Ovary (tissue), 9 donors: ENCODE measurements around the gene NREP. TPM values are rescaled to one million over a fixed set of nuclear protein-coding genes. Genes with fewer than 3 reads are reported as not detected.

Experiments used
- DNase-seq, 5 donors: peaks; one replicate each; pipeline ENCODE4 v3.0.0-alpha.2; 2019 to 2020
- H3K27ac ChIP-seq, 2 donors: fragments of 200-600 bp; one replicate each; pipeline versions ENCODE4 v1.5.1 to v1.8.0; 2019 to 2022
- H3K27me3 ChIP-seq: fragments of 200-600 bp; one replicate; pipeline ENCODE4 v1.8.0; 2022
- H3K36me3 ChIP-seq: fragments of 200-600 bp; sonication (generic); one replicate; pipeline ENCODE4 v1.5.1; 2019
- H3K4me1 ChIP-seq: one replicate; pipeline ENCODE4 v1.8.1; 2013; ENCODE audit warnings: mild to moderate bottlenecking, moderate library complexity; ENCODE audit not compliant: insufficient read depth
- H3K4me3 ChIP-seq: fragments of 200-600 bp; sonication (generic); one replicate; pipeline ENCODE4 v1.5.1; 2017
- H3K9me3 ChIP-seq, 2 donors: fragments of 200-600 bp in 1 of 2; sonication (generic) in 1 of 2; one replicate each; pipeline versions ENCODE4 v1.5.1 to v1.8.1; 2013 to 2019; ENCODE audit warnings: mild to moderate bottlenecking in 1 of 2, moderate library complexity in 1 of 2
- CTCF ChIP-seq, 3 donors: fragments of 450-650 bp in 2 of 3; fragments of 200-600 bp in 1 of 3; IDR thresholded peaks; one replicate each; pipeline versions ENCODE4 v1.5.1 to v1.8.0; 2016 to 2022; ENCODE audit warnings: antibody characterized with exemption in 3 of 3, mild to moderate bottlenecking in 1 of 3
- EP300 ChIP-seq: sonication (generic); formaldehyde crosslinking; IDR thresholded peaks from one replicate; pipeline ENCODE4 v1.6.1; 2017; ENCODE audit warnings: antibody characterized with exemption
- POLR2A ChIP-seq: fragments of 450-650 bp; IDR thresholded peaks from one replicate; pipeline ENCODE4 v1.6.1; 2017; ENCODE audit warnings: antibody characterized with exemption, mild to moderate bottlenecking, moderate library complexity
- WGBS, 3 donors: extraction: QIAGEN DNeasy Blood & Tissue Kit in 1 of 3; methylation state at CpG; one replicate each; pipeline versions ENCODE4 v1.1.5 to v1.1.7; 2013 to 2017; 5-methylcytosine and 5-hydroxymethylcytosine counted together
- intact Hi-C, 4 donors: fragments of 100-400 bp; cut with DNase I; formaldehyde crosslinking; loops; one replicate each; pipeline versions ENCODE4 v1.11.0 to v1.15.1; 2022 to 2023
- polyA plus RNA-seq, 2 donors: library from polyadenylated mRNA; stranded (reverse); fragments of 200-250 nt in 1 of 2; fragments of 350-450 nt in 1 of 2; fragmentation: Illumina TruSeq in 1 of 2; extraction: RNeasy Lipid Tissue Mini Kit (QIAGEN cat#74804) in 1 of 2; gene quantifications; one replicate each; pipeline ENCODE4 v1.2.3, GENCODE V29; 2013 to 2014
- total RNA-seq, 7 donors: library from RNA; depleted of rRNA in 2 of 7; stranded (reverse); fragments of >200 nt in 2 of 7; fragmentation: NEBNext Ultra II Directional in 3 of 7; extraction: Animal tissue kit (Norgen Biotek cat#: 25700) in 3 of 7; gene quantifications; one replicate each; pipeline versions ENCODE4 v1.1.0 to v1.2.4, GENCODE V29; 2016 to 2023
- donor health status: DM: no; HTN: no; CAD: no; lungs with moderate emphysema.
- donor health status: DM: no; HTN: no; CAD: no.
- donor health status: Bipolar disorder and iron deficiency.
- donor health status: DM: yes; HTN: yes; CAD: no.
- donor health status: DM: no; HTN: no; CAD: no.
- donor health status: DM: yes; HTN: yes; CAD: no.

Gene NREP
- total and polyA plus RNA-seq, 9 donors, result 17.0 to 129 (median 31.2) TPM

- no peak for TF ChIP-seq CTCF (IDR thresholded peaks at IDR 0.05)
- no peak for TF ChIP-seq POLR2A
- no peak for TF ChIP-seq EP300
- Histone ChIP-seq H3K4me1 (no peaks in the 10 kb centered on the region), H3K27me3 (no peaks in the 10 kb centered on the region), H3K36me3 (no peaks in the 10 kb centered on the region), H3K27ac (no peak overlapping the region), H3K4me3 (no peak overlapping the region), H3K9me3 (no peaks in the 10 kb centered on the region)
- intact Hi-C loops, result no loop called here
- no peak for DNase-seq
- 86 to 88% (median 87%) methylated on average over 8 of the region's 8 CpGs for WGBS, 3 donors
These were observed 8.9 kb upstream of the NREP start for GRCh38 chr5:111765613-111766571.

DNA sequence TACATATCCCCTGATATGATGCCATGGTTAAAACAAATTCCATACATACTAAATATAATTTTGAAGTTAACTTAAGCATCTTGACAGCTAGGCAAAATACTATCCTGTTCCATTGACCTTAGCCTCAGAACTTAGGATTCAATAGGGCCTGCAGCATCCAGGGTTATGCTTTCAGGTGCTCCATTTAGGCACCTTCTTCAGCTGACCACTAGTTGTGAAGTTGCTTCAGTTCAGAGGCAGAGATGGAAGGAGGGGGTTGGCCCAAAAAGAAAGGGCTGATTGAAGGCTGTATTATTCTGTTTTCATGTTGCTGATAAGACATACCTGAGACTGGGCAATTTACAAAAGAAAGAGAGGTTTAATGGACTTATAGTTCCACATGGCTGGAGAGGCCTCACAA lies 7.0 kb upstream of the NREP start:
- intact Hi-C loops, result no loop called here
- H3K36me3 ChIP-seq, result no peaks in the 10 kb centered on the region

GRCh38 chr5:111762895-111763294 lies 5.9 kb upstream of the NREP start:
- no peak for TF ChIP-seq EP300
- no peak for TF ChIP-seq POLR2A
- TF ChIP-seq CTCF (IDR thresholded peaks at IDR 0.05), result no peak
- Histone ChIP-seq H3K9me3 (no peaks in the 10 kb centered on the region), H3K36me3 (no peaks in the 10 kb centered on the region), H3K4me3 (no peak overlapping the region), H3K27ac (no peak overlapping the region), H3K27me3 (no peaks in the 10 kb centered on the region), H3K4me1 (no peaks in the 10 kb centered on the region)
- 12 to 24% (median 22%) methylated on average over 6 of the region's 6 CpGs for WGBS, 3 donors
- intact Hi-C loops, result no loop called here
- DNase-seq, result no peak

More for the DNA sequence above, 7.0 kb upstream of the NREP start:
- H3K27me3 ChIP-seq, result no peaks in the 10 kb centered on the region
- H3K4me3 ChIP-seq, result no peak overlapping the region
- no peak for DNase-seq
- H3K4me1 ChIP-seq, result no peaks in the 10 kb centered on the region
- no peak for TF ChIP-seq CTCF (IDR thresholded peaks at IDR 0.05)
- no peak for TF ChIP-seq EP300
- TF ChIP-seq POLR2A, result no peak
- H3K9me3 ChIP-seq, result no peaks in the 10 kb centered on the region
- H3K27ac ChIP-seq, result no peak overlapping the region

DNA sequence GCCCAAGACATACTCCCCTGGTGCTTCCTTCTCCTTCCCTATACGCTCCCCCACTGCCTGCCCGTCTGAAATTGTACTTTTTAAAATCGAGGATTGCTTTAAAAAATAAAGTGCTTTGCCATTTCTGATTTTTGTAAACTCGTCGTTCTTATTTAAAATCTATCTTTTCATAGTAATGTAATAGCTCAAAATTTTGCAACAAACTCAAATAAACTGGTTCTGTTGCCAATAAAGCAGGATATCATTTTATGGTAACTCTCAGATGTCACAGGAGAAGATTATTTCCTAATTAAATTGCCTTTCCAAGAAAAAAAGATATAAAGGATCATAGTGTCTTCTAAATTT lies 1.3 kb upstream of the NREP start:
- Histone ChIP-seq H3K36me3 (no peaks in the 10 kb centered on the region), H3K27ac (peak overlapping the region; percentile 65 to 82), H3K9me3 (no peaks in the 10 kb centered on the region), H3K4me3 (peak overlapping the region; percentile 67), H3K27me3 (no peaks in the 10 kb centered on the region), H3K4me1 (peaks cover 6% of the 10 kb centered on the region)
- WGBS, 3 donors, result 1 to 2% (median 2%) methylated on average over 5 of the region's 5 CpGs
- TF ChIP-seq EP300 (no peak), CTCF (IDR thresholded peaks at IDR 0.05) (no peak), POLR2A (no peak)
- intact Hi-C loops, result no loop called here
- no peak for DNase-seq
